GM12878 (cell line): ENCODE data around the gene LCN12. TPM values are rescaled to one million over a fixed set of nuclear protein-coding genes. Genes with fewer than 3 reads are reported as not detected.
A peak's percentile ranks its signal among the peaks of the same experiment; 100 is the strongest.

ENCODE experiments used
- ATAC-seq: fragments of 200-7000 bp; cut with Tn5 transposase; 3 replicates; pipeline ENCODE4 v1.9.1; 2020; ENCODE audit warnings: mild to moderate bottlenecking, moderate library complexity
- BruUV-seq: library from RNA; stranded (reverse); fragments of 400-500 nt; replicated peaks from 2 replicates; lab custom pipeline; 2021; lab: Mats Ljungman, UMichigan
- CTCF ChIA-PET: fragments of 300-600 bp; sonication (Branson Sonifier 250); formaldehyde crosslinking; extraction: SDS; loops from one replicate; lab custom pipeline; 2021; ENCODE audit warnings: inconsistent platforms; lab: Yijun Ruan, JAX
- POLR2A ChIA-PET: fragments of 350-600 bp; formaldehyde crosslinking; extraction: SDS; loops from one replicate; lab custom pipeline; 2021; ENCODE audit warnings: inconsistent platforms; lab: Charles Lee
- RAD21 ChIA-PET: fragments of 300-600 bp; sonication (Branson Sonifier 250); formaldehyde crosslinking; loops from one replicate; lab custom pipeline; 2023; ENCODE audit warnings: antibody characterized with exemption; ENCODE audit not compliant: unreplicated experiment; lab: Charles Lee
- SMC1A ChIA-PET: fragments of 300-600 bp; sonication (Branson Sonifier 250); formaldehyde crosslinking; loops from one replicate; lab custom pipeline; 2023; ENCODE audit not compliant: unreplicated experiment, uncharacterized antibody; lab: Charles Lee
- DNase-seq: peaks from one replicate; pipeline ENCODE4 v3.0.0-alpha.2; 2011; ENCODE audit warnings: low read depth, low spot score
- FAIRE-seq: peaks from 3 replicates; lab custom pipeline; 2011; peaks lifted over from hg19 to GRCh38; lab: Jason Lieb, UNC
- H2AFZ ChIP-seq: 2 replicates; pipeline ENCODE4 v1.6.0; 2011; ENCODE audit warnings: low read depth, low read length, control low read depth; ENCODE audit not compliant: control insufficient read depth
- H3K27ac ChIP-seq: 2 replicates; pipeline ENCODE4 v1.5.1; 2011; ENCODE audit warnings: control low read depth; ENCODE audit not compliant: control insufficient read depth, insufficient read depth
- H3K27me3 ChIP-seq, 2 experiments: replicated peaks in 1 of 2; 2 replicates each; pipeline versions ENCODE4 v1.6.0 to v1.6.1; 2011; ENCODE audit warnings: low read length in 1 of 2; ENCODE audit not compliant: control insufficient read depth in 2 of 2, insufficient read depth in 2 of 2
- H3K36me3 ChIP-seq, 2 experiments: 2 replicates each; pipeline ENCODE4 v1.5.1; 2011; ENCODE audit warnings: low read length in 1 of 2; ENCODE audit not compliant: control insufficient read depth in 2 of 2, insufficient read depth in 2 of 2
- H3K4me1 ChIP-seq: 2 replicates; pipeline ENCODE4 v1.6.1; 2011; ENCODE audit warnings: mild to moderate bottlenecking, low read length, moderate library complexity, mixed read lengths; ENCODE audit not compliant: control insufficient read depth, insufficient read depth
- H3K4me2 ChIP-seq: 2 replicates; pipeline ENCODE4 v1.6.0; 2011; ENCODE audit warnings: control low read depth; ENCODE audit not compliant: control insufficient read depth, insufficient read depth
- H3K4me3 ChIP-seq: fragments of 200-600 bp; sonication (generic); 2 replicates; pipeline ENCODE4 v1.5.1; 2016
- H3K79me2 ChIP-seq: 2 replicates; pipeline ENCODE4 v1.6.0; 2011; ENCODE audit warnings: low read length; ENCODE audit not compliant: control insufficient read depth, insufficient read depth
- H3K9ac ChIP-seq: 2 replicates; pipeline ENCODE4 v1.8.0; 2011; ENCODE audit warnings: low read length, control low read depth, mixed read lengths; ENCODE audit not compliant: control insufficient read depth, insufficient read depth
- H3K9me3 ChIP-seq: replicated peaks from 3 replicates; pipeline ENCODE4 v1.5.1; 2011; ENCODE audit warnings: mild to moderate bottlenecking, low read length; ENCODE audit not compliant: control insufficient read depth, insufficient read depth
- H4K20me1 ChIP-seq: 2 replicates; pipeline ENCODE4 v1.6.0; 2011; ENCODE audit not compliant: control insufficient read depth, insufficient read depth
- CHD4 ChIP-seq: fragments of 200-600 bp; sonication (generic); IDR thresholded peaks from 2 replicates; pipeline ENCODE4 v1.6.1; 2016; ENCODE audit warnings: mild to moderate bottlenecking
- CTCF ChIP-seq, 3 experiments: IDR thresholded peaks in 2 of 3; conservative IDR thresholded peaks in 1 of 3; 2 replicates each; pipeline ENCODE4 v1.5.1; 2011; ENCODE audit warnings: low read depth in 3 of 3, low read length in 3 of 3, mild to moderate bottlenecking in 3 of 3, control low read depth in 2 of 3, moderate library complexity in 2 of 3, inconsistent platforms in 1 of 3, mixed read lengths in 1 of 3; ENCODE audit not compliant: control insufficient read depth in 2 of 3, insufficient read depth in 1 of 3; ENCODE audit errors: extremely low read depth in 1 of 3
- MLLT1 ChIP-seq: fragments of 450-650 bp; IDR thresholded peaks from 2 replicates; pipeline ENCODE4 v1.6.1; 2016; ENCODE audit warnings: mild to moderate bottlenecking
- NRF1 ChIP-seq: conservative IDR thresholded peaks from 2 replicates; pipeline ENCODE4 v1.6.1; 2011; ENCODE audit warnings: mild to moderate bottlenecking, low read depth, low read length, improper control_type of control experiment
- RAD21 ChIP-seq: IDR thresholded peaks from 2 replicates; pipeline ENCODE4 v1.6.1; 2011; ENCODE audit warnings: mild to moderate bottlenecking, low read depth, low read length, moderate library complexity; ENCODE audit not compliant: insufficient read depth
- ZNF207 ChIP-seq: fragments of 450-650 bp; IDR thresholded peaks from 2 replicates; pipeline ENCODE4 v1.6.1; 2014; ENCODE audit warnings: antibody characterized with exemption, mild to moderate bottlenecking, borderline replicate concordance
- ZNF687 ChIP-seq: fragments of 450-650 bp; IDR thresholded peaks from 2 replicates; pipeline ENCODE4 v1.6.1; 2017; ENCODE audit warnings: mild to moderate bottlenecking, moderate library complexity
- WGBS: methylation state at CpG from one replicate; pipeline ENCODE4 v1.1.6; 2016; ENCODE audit warnings: low lambda C conversion rate; ENCODE audit not compliant: insufficient replicate concordance, insufficient coverage; ENCODE audit errors: missing lambda C conversion rate; 5-methylcytosine and 5-hydroxymethylcytosine counted together
- in situ Hi-C: fragments of 300-500 bp; cut with MboI; formaldehyde crosslinking; loops from 9 replicates; pipeline ENCODE4 v1.14.3; 2018; ENCODE audit warnings: mixed read lengths
- intact Hi-C: fragments of 100-400 bp; cut with micrococcal nuclease; formaldehyde crosslinking; loops from one replicate; pipeline ENCODE4 v1.14.2; 2022; ENCODE audit not compliant: unreplicated experiment
- polyA plus RNA-seq, 11 experiments: library from polyadenylated mRNA; depleted of rRNA in 4 of 11; unstranded in 6 of 11; stranded (reverse) in 5 of 11; fragments of >200 nt; fragmentation: Nextera tagmentation in 4 of 11; fragmentation: Illumina TruSeq in 1 of 11; extraction: Ambion mirVana in 4 of 11; extraction: Trizol in 1 of 11; gene quantifications; 1 replicate in 1 of 11; 2 replicates in 10 of 11; pipeline versions ENCODE4 v1.2.1 to v1.2.3, GENCODE V29; 2011 to 2016; ENCODE audit warnings: inconsistent platforms in 2 of 11, missing spikeins in 2 of 11, low read depth in 1 of 11
- total RNA-seq, 4 experiments: library from RNA; depleted of rRNA in 3 of 4; stranded (reverse); fragments of >200 nt in 3 of 4; fragmentation: Illumina TruSeq in 1 of 4; extraction: Trizol in 1 of 4; gene quantifications; 2 replicates each; pipeline versions ENCODE4 v1.2.1 to v1.2.3, GENCODE V29; 2013 to 2021

LCN12 gene
- total and polyA plus RNA-seq, 10 of the 15 experiments (the other 5 are each of a cell fraction or from before 2014, with no cell fraction given) = 0.06 to 0.64 (median 0.40) TPM; not detected in 3

GRCh38 chr9:136925414-136926153 lies 26.5 kb upstream of the LCN12 start:
- POLR2A ChIA-PET = no interaction called here
- H3K36me3 ChIP-seq = peaks cover 27 to 30% of the 10 kb centered on the region in 2 experiments

More at GRCh38 chr9:136925414-136926153, 26.5 kb upstream of the LCN12 start:
- H3K9me3 ChIP-seq = no peaks in the 10 kb centered on the region
- no peaks in the 10 kb centered on the region for H4K20me1 ChIP-seq
- ChIA-PET RAD21 (no interaction called here), CTCF (interaction anchor here (1.4 kb wide), 1 partner anchor 22 kb away, joined by 3 read pairs; no protein-coding TSS in a partner anchor), SMC1A (interaction anchor here (1.0 kb wide), 1 partner anchor 115 kb away, joined by 3 read pairs; no protein-coding TSS in a partner anchor)
- H3K27ac ChIP-seq = no peak overlapping the region
- in situ Hi-C loops = no loop called here
- TF ChIP-seq MLLT1 (no peak), ZNF207 (no peak), CHD4 (no peak), ZNF687 (no peak), RAD21 (0 out of 2 replicates have a peak, but pooled peaks have one; percentile 6), CTCF (IDR thresholded peaks at IDR 0.05 in 2 of 3, conservative IDR thresholded peaks at IDR 0.05 in 1 of 3; ENCODE audit: control insufficient read depth in 2 of 3, extremely low read depth in 1 of 3, insufficient read depth in 1 of 3, low read depth in 3 of 3, low read length in 3 of 3) (peak in 2 of 3 experiments; percentile 8 to 22; a peak in 2 of 6 replicates), NRF1 (no peak)
- no peaks in the 10 kb centered on the region for H3K27me3 ChIP-seq
- no peak for FAIRE-seq
- H2AFZ ChIP-seq = no peak overlapping the region
- no peak overlapping the region for H3K4me2 ChIP-seq
- H3K79me2 ChIP-seq = no peaks in the 10 kb centered on the region
- no peak for ATAC-seq
- no peak overlapping the region for H3K9ac ChIP-seq
- no peak overlapping the region for H3K4me3 ChIP-seq
- WGBS = 93% methylated on average over 33 of the region's 33 CpGs
- no peak for DNase-seq
- no peaks in the 10 kb centered on the region for H3K4me1 ChIP-seq
- BruUV-seq = no TSS peak
- intact Hi-C loops = no loop called here
